Measurements from ENCODE around the gene TRMT1.

GRCh38 chr19:13129384-13129783, 12.8 kb upstream of the TRMT1 start:
- TF ChIP-seq POLR2A (IDR thresholded peaks at IDR 0.05) (no peak), CTCF (IDR thresholded peaks at IDR 0.05) (no peak)

Measured in Peyer's patch (tissue), 4 donors.